OCI-LY7 (cell line): ENCODE measurements around the gene REX1BD. TPM values are rescaled to one million over a fixed set of nuclear protein-coding genes. Genes with fewer than 3 reads are reported as not detected.

Source experiments
- BruUV-seq: library from RNA; stranded (reverse); fragments of 400-500 nt; replicated peaks from 2 replicates; lab custom pipeline; 2021; lab: Mats Ljungman, UMichigan
- CTCF ChIA-PET: fragments of 300-600 bp; sonication (Branson Sonifier 250); formaldehyde crosslinking; loops from one replicate; lab custom pipeline; 2022; ENCODE audit warnings: antibody characterized with exemption; ENCODE audit not compliant: unreplicated experiment; lab: Charles Lee
- POLR2A ChIA-PET: fragments of 300-600 bp; sonication (Branson Sonifier 250); formaldehyde crosslinking; loops from one replicate; lab custom pipeline; 2022; ENCODE audit warnings: antibody characterized with exemption; lab: Charles Lee
- DNase-seq: peaks from one replicate; pipeline ENCODE4 v3.0.0-alpha.2; 2015; ENCODE audit warnings: low spot score
- H2AFZ ChIP-seq: fragments of 200-600 bp; sonication (generic), shearing (Covaris generic); 2 replicates; pipeline ENCODE4 v1.6.1; 2014; ENCODE audit warnings: mild to moderate bottlenecking, antibody characterized with exemption, low read length, moderate library complexity
- H3K27ac ChIP-seq: fragments of 200-600 bp; sonication (generic); 2 replicates; pipeline ENCODE4 v1.5.1; 2014; ENCODE audit warnings: mixed run types, low read depth, mild to moderate bottlenecking, moderate library complexity, low read length, inconsistent platforms; ENCODE audit not compliant: poor library complexity, severe bottlenecking
- H3K36me3 ChIP-seq: fragments of 200-600 bp; sonication (generic); 2 replicates; pipeline ENCODE4 v1.6.1; 2014; ENCODE audit warnings: mild to moderate bottlenecking, antibody characterized with exemption, low read length, moderate library complexity, mixed read lengths; ENCODE audit not compliant: insufficient read depth
- H3K4me1 ChIP-seq: fragments of 200-600 bp; sonication (generic); 2 replicates; pipeline ENCODE4 v1.5.1; 2014; ENCODE audit warnings: mild to moderate bottlenecking, low read length; ENCODE audit not compliant: insufficient read depth, poor library complexity, severe bottlenecking
- H3K4me2 ChIP-seq: fragments of 200-600 bp; sonication (generic); 2 replicates; pipeline ENCODE4 v1.6.1; 2014; ENCODE audit warnings: mild to moderate bottlenecking, low read length
- H3K4me3 ChIP-seq: fragments of 200-600 bp; sonication (generic); 2 replicates; pipeline ENCODE4 v1.5.1; 2014; ENCODE audit warnings: mild to moderate bottlenecking, low read depth, low read length; ENCODE audit not compliant: poor library complexity, severe bottlenecking
- H3K79me2 ChIP-seq: fragments of 200-600 bp; sonication (generic); 2 replicates; pipeline ENCODE4 v1.6.1; 2016; ENCODE audit warnings: low read depth, mild to moderate bottlenecking, low read length, moderate library complexity, mixed read lengths; ENCODE audit not compliant: insufficient read depth
- H3K9me2 ChIP-seq: fragments of 200-600 bp; sonication (generic); 2 replicates; pipeline ENCODE4 v1.6.1; 2016; ENCODE audit warnings: mild to moderate bottlenecking, low read length, mixed read lengths; ENCODE audit not compliant: insufficient read depth
- H3K9me3 ChIP-seq: fragments of 200-600 bp; sonication (generic); 2 replicates; pipeline ENCODE4 v1.6.1; 2014; ENCODE audit warnings: mild to moderate bottlenecking, mixed run types, low read length, mixed read lengths
- H4K20me1 ChIP-seq: fragments of 200-600 bp; sonication (generic); 2 replicates; pipeline ENCODE4 v1.6.1; 2014; ENCODE audit warnings: mild to moderate bottlenecking, antibody characterized with exemption, low read length, moderate library complexity, mixed read lengths; ENCODE audit not compliant: insufficient read depth
- EZH2phosphoT487 ChIP-seq: fragments of 200-600 bp; sonication (generic); IDR thresholded peaks from 2 replicates; pipeline ENCODE4 v1.6.1; 2018; ENCODE audit warnings: low read depth, borderline replicate concordance, mild to moderate bottlenecking, mixed run types, antibody characterized with exemption, low read length, moderate library complexity, mixed read lengths
- intact Hi-C: fragments of 100-400 bp; cut with micrococcal nuclease; formaldehyde crosslinking; loops from one replicate; pipeline ENCODE4 v1.10.0; 2022; ENCODE audit not compliant: unreplicated experiment
- total RNA-seq, 2 experiments: library from RNA; depleted of rRNA in 1 of 2; stranded (reverse); fragments of >200 nt in 1 of 2; shearing (Covaris generic) in 1 of 2; gene quantifications; 2 replicates each; pipeline ENCODE4 v1.2.3, GENCODE V29; 2014 to 2022
- TF ChIP-seq, protein P1 (sequence below): fragments of 200-600 bp; sonication (generic); conservative IDR thresholded peaks from 2 replicates; pipeline ENCODE4 v1.5.1; 2014; ENCODE audit warnings: mild to moderate bottlenecking, antibody characterized with exemption, low read length, moderate library complexity, mixed read lengths

Gene REX1BD
- total RNA-seq, 2 experiments from 2014 or later = 88.8 to 126 TPM

DNA sequence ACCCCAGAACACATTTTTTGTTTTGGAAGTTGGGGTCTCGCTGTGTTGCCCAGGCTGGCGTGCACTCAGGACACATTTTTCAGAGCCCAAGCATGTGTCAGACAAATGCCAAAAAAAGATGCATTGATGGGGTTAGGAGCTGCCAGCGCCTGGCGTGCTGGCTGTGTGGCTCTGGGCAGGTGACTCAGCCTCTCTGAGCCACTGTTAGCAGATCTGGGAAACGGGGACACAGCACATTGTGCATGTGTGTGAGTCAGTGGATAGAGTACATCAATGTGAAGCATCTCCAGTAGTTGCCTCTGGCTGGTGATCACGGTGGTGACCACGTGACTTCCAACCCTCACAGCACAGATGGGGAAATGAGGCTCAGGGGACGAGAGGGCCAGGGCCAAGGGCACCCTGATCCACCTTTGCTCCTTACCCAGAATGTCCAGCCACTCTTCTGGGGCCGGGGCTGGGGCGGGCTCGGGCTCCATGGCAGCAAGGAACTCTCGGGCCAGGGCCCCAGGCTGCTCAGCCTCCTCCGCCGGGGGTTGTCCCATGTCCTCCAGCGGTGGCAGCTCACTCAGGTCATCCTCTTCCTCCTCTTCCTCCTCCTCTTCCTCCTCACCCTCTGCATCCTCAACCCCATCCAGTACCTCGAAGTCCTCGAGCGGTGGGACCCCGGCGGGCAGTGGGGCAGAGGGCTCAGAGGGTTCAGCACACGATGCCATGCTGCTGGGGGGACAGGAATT lies 47.2 kb upstream of the REX1BD start:
- Histone ChIP-seq H2AFZ (no peak overlapping the region), H3K4me1 (peaks cover 19% of the 10 kb centered on the region), H3K27ac (no peak overlapping the region), H4K20me1 (no peaks in the 10 kb centered on the region), H3K79me2 (peaks cover 12% of the 10 kb centered on the region), H3K9me2 (no peaks in the 10 kb centered on the region), H3K4me3 (peak overlapping the region; percentile 76), H3K4me2 (peak overlapping the region; percentile 99), H3K36me3 (peaks cover 47% of the 10 kb centered on the region), H3K9me3 (no peaks in the 10 kb centered on the region)
- POLR2A ChIA-PET = no interaction called here
- DNase-seq = no peak
- BruUV-seq = no TSS peak
- TF ChIP-seq EZH2phosphoT487 = no peak
- TF ChIP-seq, protein P1, sequence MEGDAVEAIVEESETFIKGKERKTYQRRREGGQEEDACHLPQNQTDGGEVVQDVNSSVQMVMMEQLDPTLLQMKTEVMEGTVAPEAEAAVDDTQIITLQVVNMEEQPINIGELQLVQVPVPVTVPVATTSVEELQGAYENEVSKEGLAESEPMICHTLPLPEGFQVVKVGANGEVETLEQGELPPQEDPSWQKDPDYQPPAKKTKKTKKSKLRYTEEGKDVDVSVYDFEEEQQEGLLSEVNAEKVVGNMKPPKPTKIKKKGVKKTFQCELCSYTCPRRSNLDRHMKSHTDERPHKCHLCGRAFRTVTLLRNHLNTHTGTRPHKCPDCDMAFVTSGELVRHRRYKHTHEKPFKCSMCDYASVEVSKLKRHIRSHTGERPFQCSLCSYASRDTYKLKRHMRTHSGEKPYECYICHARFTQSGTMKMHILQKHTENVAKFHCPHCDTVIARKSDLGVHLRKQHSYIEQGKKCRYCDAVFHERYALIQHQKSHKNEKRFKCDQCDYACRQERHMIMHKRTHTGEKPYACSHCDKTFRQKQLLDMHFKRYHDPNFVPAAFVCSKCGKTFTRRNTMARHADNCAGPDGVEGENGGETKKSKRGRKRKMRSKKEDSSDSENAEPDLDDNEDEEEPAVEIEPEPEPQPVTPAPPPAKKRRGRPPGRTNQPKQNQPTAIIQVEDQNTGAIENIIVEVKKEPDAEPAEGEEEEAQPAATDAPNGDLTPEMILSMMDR = no peak
- intact Hi-C loops = no loop called here
- CTCF ChIA-PET = no interaction called here

DNA sequence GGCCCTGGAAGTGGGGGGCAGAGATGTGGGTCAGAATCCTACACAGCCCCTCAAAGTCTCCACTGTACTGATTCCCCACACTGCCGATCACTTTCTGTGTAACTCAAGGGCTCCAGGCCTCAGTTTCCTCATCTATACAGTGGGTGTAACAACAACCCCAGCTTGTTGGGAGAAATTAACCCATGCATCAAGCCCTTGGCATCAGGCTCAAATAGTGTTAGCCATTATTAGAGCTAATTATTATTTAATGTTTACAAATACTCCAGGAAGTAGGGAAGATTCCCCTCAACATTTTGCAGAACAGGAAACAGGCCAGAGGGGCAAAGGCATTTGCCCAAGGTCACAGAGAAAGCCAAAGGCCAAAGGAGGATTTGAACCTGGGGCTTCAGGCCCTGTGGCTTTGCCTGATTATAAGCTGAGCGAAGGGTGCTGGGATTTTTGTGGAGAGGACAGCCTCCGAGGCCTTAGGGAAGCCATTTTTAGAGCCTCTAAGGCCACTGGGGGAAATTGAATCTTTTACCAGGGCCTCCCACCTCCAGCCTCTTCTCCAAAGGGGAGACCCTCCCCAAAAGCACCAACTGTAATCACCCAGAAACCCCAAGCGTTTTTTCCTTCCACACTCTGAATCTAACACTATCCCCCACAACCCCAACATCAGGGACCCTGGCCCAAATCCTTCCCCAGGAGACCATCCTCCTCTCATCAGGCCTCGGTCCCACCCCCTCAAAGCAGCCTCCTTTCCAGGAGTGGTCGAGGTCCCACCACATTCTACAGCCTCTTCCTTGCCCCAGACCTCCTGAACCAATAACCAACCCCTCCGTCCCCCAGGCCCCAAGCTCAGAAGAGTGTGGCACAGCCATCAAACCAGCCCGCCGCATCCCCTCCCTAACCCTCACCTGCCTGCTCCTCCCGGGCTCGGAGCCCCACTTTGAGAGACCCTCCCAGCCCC lies 46.3 kb upstream of the REX1BD start:
- Histone ChIP-seq H3K4me3 (peak overlapping the region; percentile 76), H3K9me3 (no peaks in the 10 kb centered on the region), H3K4me2 (peak overlapping the region; percentile 99), H3K36me3 (peaks cover 40% of the 10 kb centered on the region), H2AFZ (no peak overlapping the region), H4K20me1 (no peaks in the 10 kb centered on the region), H3K4me1 (peaks cover 19% of the 10 kb centered on the region), H3K79me2 (peaks cover 12% of the 10 kb centered on the region), H3K9me2 (no peaks in the 10 kb centered on the region), H3K27ac (peak overlapping the region; percentile 40)
- TF ChIP-seq, protein P1 = no peak
- TF ChIP-seq EZH2phosphoT487 = no peak
- intact Hi-C loops = loop anchor here (2.0 kb wide), 1 partner anchor 47 kb away; the partner anchor contains the start of gene REX1BD
- POLR2A ChIA-PET = interaction anchor here (0.6 to 1.0 kb wide), 3 partner anchors 10 to 150 kb away, joined by 3 to 5 read pairs (median 3); no protein-coding TSS in a partner anchor
- BruUV-seq = no TSS peak
- DNase-seq = peak; percentile 28
- CTCF ChIA-PET = interaction anchor here (0.6 kb wide), 2 partner anchors 11 to 21 kb away, joined by 3 read pairs; no protein-coding TSS in a partner anchor
